K562 treated with DMSO at 1 percent for 48 hours (cell line): ENCODE data around the gene SIX3. TPM values are rescaled to one million over a fixed set of nuclear protein-coding genes. Genes with fewer than 3 reads are reported as not detected.

Experiments used
- total RNA-seq: library from RNA; unstranded; fragments of 300-600 nt; gene quantifications from 2 replicates; pipeline ENCODE4 v1.2.3, GENCODE V29; 2022; ENCODE audit warnings: low replicate concordance; ENCODE audit errors: extremely low read depth

SIX3 gene
- not detected in 2 replicates for total RNA-seq

GRCh38 chr2:44941551-44942234 lies at the start of gene SIX3:
TSS of gene SIX3 (plus strand) at chr2:44941702. CDS start at chr2:44942105, 403 bp downstream.

Other genes starting within 250 kb of the SIX3 start
- not detected in 2 replicates for gene SIX2, start 67.8 kb downstream of the SIX3 start, total RNA-seq